Measurements from ENCODE around the gene THAP4.

THAP4 gene, protein sequence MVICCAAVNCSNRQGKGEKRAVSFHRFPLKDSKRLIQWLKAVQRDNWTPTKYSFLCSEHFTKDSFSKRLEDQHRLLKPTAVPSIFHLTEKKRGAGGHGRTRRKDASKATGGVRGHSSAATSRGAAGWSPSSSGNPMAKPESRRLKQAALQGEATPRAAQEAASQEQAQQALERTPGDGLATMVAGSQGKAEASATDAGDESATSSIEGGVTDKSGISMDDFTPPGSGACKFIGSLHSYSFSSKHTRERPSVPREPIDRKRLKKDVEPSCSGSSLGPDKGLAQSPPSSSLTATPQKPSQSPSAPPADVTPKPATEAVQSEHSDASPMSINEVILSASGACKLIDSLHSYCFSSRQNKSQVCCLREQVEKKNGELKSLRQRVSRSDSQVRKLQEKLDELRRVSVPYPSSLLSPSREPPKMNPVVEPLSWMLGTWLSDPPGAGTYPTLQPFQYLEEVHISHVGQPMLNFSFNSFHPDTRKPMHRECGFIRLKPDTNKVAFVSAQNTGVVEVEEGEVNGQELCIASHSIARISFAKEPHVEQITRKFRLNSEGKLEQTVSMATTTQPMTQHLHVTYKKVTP

GRCh38 chr2:241637018-241637794 lies at the start of gene THAP4, which contains the start of gene ATG4B:
TSS of gene THAP4 (minus strand) at chr2:241637158. CDS start at chr2:241637017, 141 bp downstream.
TSS of gene ATG4B (plus strand) at chr2:241637693. CDS start at chr2:241637715, 22 bp downstream.
- FAIRE-seq, result no peak

DNA sequence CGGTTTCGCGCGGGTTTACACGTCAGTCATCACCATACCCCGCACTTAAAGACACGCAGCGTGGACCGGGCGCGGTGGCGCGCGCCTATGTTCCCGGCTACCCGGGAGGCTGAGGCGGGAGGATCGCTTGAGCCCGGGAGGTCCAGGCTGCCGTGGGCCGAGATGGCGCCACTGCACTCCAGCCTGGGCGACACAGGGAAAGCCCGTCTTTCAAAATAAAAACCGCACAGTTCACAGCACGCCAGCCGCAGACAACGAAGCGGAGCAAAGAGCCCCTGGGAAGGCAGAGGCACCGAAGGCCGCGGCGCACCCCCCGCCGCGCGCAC lies 49.3 kb upstream of the THAP4 start:
- no peak for FAIRE-seq

- FAIRE-seq, result no peak
Observed at GRCh38 chr2:241680827-241681599, 44.1 kb upstream of the THAP4 start.

GRCh38 chr2:241680044-241680443 lies 43.1 kb upstream of the THAP4 start:
- FAIRE-seq, result no peak

- no peak for FAIRE-seq
Observed at GRCh38 chr2:241678784-241679540, 42.0 kb upstream of the THAP4 start.

DNA sequence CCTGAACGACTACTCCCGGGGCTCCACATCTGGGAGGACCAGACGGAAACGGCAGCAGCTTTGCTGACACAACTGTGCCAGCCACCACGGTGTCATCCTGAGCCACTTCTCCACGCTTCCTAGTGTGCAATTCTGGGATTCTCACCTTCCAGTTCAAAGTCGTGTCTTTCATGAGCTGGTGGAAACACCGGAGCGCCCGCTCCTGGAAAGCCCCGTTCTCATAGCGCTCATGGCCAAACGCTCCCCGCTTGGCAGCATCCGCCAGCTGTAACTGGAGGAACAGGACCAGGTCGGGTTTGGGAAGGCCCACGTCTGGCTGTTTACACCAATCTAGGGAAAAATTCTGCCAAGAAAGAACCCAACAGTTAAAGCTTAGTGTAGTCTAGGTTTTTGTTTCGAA lies 41.3 kb upstream of the THAP4 start:
- FAIRE-seq, result no peak

DNA sequence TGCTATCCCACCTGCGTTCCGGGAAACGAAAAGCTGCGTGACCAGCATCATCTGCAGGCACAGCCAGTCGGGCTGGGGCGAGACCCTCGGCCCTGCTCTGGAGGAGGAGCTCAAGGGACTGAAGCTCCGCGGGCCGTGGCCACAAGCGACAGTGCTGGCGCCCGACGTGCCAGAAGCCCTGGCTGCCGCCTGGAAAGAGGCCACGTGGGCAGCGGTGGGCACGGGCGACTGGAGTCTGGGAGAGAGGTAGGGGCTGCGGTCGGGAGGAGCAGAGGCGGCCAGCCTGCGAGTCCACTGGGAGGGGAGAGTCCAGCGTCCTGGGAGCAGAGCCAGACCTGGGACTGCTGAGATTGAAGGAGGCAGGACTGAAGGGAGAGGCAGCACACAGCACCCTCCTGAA lies 40.4 kb upstream of the THAP4 start:
- FAIRE-seq, result no peak

DNA sequence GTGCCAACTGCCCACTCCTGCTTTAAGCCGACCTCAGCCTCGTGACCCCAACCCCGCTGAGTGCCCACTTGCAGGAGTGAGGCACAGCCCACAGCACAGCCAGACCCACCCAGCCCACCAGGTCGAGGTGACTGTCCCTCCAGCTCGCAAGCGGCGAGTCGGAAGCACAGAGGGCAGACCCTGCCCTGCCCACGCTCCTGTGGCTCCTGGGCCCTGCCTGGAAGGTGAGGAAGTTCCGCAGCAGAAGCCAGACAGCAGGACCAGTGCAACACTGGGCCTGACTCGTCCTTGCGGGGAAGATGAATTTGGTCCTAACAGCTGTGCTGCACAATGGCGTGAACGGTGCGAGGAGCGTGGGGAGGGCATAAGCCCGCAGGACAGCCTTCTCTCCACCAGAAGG lies 39.7 kb upstream of the THAP4 start:
- FAIRE-seq, result no peak

DNA sequence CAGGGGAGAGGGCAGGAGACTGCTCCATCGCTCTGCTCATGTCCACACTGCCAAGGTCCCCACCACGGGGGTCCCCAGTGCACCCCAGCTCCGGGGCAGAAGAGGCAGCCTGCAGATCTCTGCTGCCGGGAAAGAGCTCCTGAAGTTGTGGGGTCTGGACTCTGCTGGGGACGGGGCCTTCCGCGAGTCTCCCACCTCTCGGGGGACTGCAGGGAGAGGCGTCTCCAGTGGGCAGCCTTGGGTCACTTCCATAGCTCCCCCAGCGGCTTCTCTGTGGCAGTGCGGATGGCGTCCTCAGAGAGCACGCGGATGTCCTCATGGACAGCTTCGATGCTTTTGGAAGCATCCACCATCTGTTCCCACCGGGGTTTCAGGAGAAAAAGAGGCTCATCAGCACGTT lies 38.9 kb upstream of the THAP4 start:
- no peak for FAIRE-seq

DNA sequence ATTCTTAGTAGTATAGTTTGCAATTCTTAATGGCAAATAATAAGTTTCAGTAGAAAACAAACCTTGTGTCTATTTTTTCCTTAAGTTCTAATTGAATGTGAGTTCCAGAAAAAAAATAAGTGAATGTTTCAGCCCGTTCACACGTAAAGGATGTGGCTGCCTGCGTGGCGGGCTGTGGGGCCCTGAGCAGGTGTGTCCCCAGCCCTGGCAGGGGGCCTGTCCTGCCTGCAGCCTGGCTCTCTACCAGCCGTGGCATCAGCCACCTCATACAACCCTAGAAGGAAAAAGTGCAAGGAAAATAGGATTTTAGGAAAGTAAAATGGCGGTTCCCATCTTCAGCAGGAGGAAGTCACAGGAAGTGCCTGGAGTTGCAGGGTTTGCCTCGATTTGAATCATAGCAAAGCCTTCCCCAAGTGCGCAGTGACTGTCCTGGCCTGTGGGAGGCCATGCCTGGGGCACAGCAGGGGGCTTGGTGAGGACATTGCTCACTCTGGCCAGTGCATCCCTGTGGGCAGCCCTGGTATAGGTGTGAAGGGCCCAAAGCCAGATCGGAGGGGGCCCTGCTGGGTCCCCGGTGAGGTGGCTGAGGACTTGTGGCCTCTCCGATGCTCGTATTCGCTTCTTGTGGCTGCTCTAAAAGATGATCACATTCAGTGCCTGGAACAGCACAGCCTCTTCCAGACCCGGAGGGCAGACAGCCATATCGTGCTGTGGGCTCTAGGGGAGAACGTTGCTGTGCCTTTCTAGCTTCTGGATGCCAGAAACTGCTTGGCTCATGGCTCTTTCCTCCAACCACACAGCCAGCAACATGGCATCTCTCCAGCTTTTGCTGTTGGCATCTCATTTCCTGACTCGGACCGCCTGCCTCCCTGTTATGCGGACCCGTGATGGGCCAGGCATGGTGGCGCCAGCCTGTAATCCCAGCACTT lies 37.1 kb upstream of the THAP4 start:
- FAIRE-seq, result no peak

GRCh38 chr2:241673189-241673663 lies 36.3 kb upstream of the THAP4 start:
- FAIRE-seq, result no peak

DNA sequence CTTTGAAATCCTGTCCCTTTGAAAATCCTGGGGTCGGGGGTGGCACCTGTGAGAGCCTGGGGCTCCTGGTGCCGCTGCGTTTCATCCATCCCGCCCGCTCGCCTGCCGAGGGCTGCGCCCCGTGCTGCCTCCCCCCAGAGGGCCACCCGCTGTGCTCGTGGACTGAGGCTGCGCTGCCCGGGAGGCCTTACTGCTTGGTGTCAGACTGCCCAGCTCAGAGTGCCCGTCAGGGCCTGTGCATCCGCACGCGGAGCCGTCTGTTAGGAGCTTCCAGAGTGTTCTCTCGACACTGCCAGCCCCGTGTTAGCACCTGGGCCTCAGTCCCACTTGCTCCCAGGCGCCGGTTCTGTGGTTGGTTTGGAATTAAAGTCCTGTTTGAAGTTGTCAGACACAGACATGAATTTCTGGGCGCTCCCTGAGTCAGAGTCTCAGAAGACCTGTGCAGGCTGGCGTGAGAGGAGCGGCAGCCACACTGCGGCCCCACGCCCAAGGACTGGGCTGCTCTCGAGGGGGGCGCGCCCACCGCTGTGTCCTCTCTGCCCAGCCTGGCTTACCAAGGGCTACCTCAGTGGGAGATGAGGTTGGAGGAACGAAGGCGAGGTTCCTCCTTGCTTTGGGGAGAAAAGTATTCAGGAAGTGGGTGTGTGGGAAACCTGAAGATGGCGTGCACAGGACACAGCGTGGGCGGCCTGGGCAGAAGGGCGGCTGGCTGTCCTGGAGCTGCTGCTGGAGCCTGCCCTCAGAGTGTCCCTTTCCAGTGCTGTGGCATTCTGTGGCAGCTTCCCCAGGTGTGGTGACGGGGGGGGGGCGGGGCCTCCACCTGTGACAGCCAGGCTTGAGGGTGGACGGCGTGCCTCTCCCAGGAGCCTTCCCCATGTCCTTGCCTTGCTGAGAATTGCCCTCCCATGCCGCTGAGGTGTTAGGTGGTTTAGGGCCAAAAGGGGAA lies 35.6 kb upstream of the THAP4 start:
- FAIRE-seq, result no peak

- no peak for FAIRE-seq
Observed at GRCh38 chr2:241671457-241672240, 34.7 kb upstream of the THAP4 start.

- FAIRE-seq, result no peak
Observed at GRCh38 chr2:241670333-241671110, 33.6 kb upstream of the THAP4 start.

DNA sequence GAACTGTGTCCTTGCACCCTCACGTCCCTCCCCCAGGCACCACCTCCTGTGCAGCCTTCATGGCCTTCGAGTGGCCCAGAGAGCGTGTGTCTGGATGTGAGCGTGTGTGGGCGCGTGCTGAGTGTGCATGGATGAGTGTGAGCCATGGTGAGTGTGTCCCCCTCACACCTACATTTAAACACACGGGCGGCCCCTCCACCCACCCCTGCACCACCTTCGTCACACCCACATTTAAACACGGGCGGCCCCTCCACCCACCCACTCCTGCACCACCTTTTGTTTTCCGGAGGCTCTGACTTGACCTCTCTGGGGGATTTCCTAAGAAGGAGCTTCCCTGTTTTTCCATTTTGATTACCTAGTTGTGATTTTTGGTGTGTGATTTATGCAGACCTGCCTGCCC lies 31.9 kb upstream of the THAP4 start:
- FAIRE-seq, result no peak

DNA sequence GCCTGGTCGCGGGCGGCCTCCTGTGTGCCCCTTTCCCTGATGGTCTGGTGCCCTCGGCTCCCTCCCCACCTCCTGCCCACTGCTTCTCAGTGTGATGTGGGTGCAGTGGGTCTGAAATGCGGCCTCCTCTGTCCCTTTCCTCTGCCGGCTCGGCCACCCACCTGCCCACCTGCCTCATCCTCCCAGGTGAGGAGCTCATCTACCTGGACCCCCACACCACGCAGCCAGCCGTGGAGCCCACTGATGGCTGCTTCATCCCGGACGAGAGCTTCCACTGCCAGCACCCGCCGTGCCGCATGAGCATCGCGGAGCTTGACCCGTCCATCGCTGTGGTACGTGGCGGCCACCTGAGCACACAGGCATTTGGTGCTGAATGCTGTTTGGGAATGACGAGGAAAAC lies 31.4 kb upstream of the THAP4 start:
- FAIRE-seq, result no peak

DNA sequence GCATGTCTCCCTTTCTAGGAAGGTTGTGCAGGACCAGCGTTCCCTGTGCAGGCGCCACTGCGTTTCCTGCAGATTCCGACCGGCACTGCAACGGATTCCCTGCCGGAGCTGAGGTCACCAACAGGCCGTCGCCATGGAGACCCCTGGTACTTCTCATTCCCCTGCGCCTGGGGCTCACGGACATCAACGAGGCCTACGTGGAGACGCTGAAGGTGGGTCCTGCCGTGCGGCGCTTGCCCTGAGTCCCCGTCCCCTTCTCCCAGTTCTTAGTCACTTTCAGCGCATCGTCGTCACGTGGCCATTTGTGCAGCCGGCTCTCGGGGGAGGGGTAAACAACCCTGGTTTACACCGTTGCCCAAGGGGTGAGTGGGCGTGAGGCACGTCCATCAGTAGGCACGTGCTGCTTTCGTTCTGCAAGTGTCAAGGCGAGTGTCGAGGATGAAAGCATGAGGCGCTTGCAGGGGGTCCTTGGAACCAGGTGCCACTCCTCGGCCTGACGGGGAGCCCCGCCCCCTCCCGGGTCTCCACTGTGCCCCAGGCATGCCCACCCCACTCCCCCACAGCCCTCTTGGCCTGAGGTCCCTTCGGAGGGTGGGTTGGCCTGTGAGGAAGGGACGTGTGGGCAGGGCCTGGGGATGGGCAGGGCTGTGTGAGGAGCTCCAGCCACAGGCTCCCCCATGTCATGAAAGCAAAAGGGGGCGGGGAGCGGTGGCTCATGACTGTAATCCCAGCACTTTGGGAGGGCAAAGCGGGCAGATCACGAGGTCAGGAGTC lies 29.9 kb upstream of the THAP4 start:
- no peak for FAIRE-seq
